WTC11 (cell line): ENCODE results near the gene NPVF.

ENCODE experiments used
- CTCF ChIP-seq: fragments of 200-600 bp; IDR thresholded peaks from 2 replicates; pipeline ENCODE4 v1.8.0; 2022; ENCODE audit warnings: antibody characterized with exemption
- HMGXB4 ChIP-seq: sonication (generic); formaldehyde crosslinking; IDR thresholded peaks from 2 replicates; pipeline ENCODE4 v1.8.1; 2023; ENCODE audit warnings: mild to moderate bottlenecking, moderate library complexity, missing genetic modification reagents
- USF2 ChIP-seq: sonication (generic); formaldehyde crosslinking; IDR thresholded peaks from 2 replicates; pipeline ENCODE4 v1.8.1; 2023; ENCODE audit warnings: mild to moderate bottlenecking, missing genetic modification reagents, moderate library complexity
- ZBTB43 ChIP-seq: sonication (generic); formaldehyde crosslinking; IDR thresholded peaks from 2 replicates; pipeline ENCODE4 v1.8.1; 2023; ENCODE audit warnings: mild to moderate bottlenecking, missing genetic modification reagents
- ZNF263 ChIP-seq: sonication (generic); formaldehyde crosslinking; IDR thresholded peaks from 2 replicates; pipeline ENCODE4 v1.8.1; 2022; ENCODE audit warnings: low read depth, mild to moderate bottlenecking, moderate library complexity, missing genetic modification reagents
- ZNF281 ChIP-seq: sonication (generic); formaldehyde crosslinking; IDR thresholded peaks from 2 replicates; pipeline ENCODE4 v1.8.0; 2023; ENCODE audit warnings: mild to moderate bottlenecking, missing genetic modification reagents
- ZNF317 ChIP-seq: sonication (generic); formaldehyde crosslinking; IDR thresholded peaks from 2 replicates; pipeline ENCODE4 v1.8.1; 2023; ENCODE audit warnings: low read depth, mild to moderate bottlenecking, moderate library complexity, missing genetic modification reagents, borderline replicate concordance
- ZSCAN18 ChIP-seq: fragments of 250-450 bp; sonication (Bioruptor Pico); IDR thresholded peaks from 2 replicates; pipeline ENCODE4 v2.1.2; 2022; ENCODE audit warnings: mild to moderate bottlenecking, moderate library complexity

GRCh38 chr7:25180592-25180923 lies 47.7 kb downstream of the NPVF start:
- TF ChIP-seq ZSCAN18 (no peak), CTCF (no peak; the same call in 1 of the 2 replicates), USF2 (CRISPR knock-in tag) (no peak), ZNF263 (no peak), ZNF281 (no peak), ZNF317 (no peak), ZBTB43 (CRISPR knock-in tag) (no peak), HMGXB4 (CRISPR knock-in tag) (no peak)
